SH-SY5Y (cell line): Measurements from ENCODE around the gene TTLL13.

Experiments used
- GATA2 ChIP-seq: IDR thresholded peaks from 2 replicates; pipeline ENCODE4 v1.6.1; 2011; ENCODE audit warnings: mild to moderate bottlenecking, low read depth, low read length
- GATA3 ChIP-seq: IDR thresholded peaks from 2 replicates; pipeline ENCODE4 v1.6.1; 2011; ENCODE audit warnings: low read depth, mild to moderate bottlenecking, low read length, moderate library complexity

GRCh38 chr15:90232941-90233386 is 16.4 kb upstream of the TTLL13 start:
- TF ChIP-seq GATA2, result no peak
- TF ChIP-seq GATA3, result no peak
